Gastroesophageal sphincter (tissue), 3 donors: Measurements from ENCODE around the gene ADAMTSL2.

Experiments
- CTCF ChIP-seq, 4 experiments: fragments of 200-600 bp in 2 of 4; fragments of 450-650 bp in 2 of 4; sonication (generic) in 1 of 4; IDR thresholded peaks; one replicate each; pipeline ENCODE4 v1.5.1; 2017 to 2019; ENCODE audit warnings: antibody characterized with exemption in 4 of 4, mild to moderate bottlenecking in 2 of 4, moderate library complexity in 2 of 4
- EP300 ChIP-seq: sonication (generic); formaldehyde crosslinking; IDR thresholded peaks from one replicate; pipeline ENCODE4 v1.6.1; 2017; ENCODE audit warnings: antibody characterized with exemption, mild to moderate bottlenecking
- POLR2A ChIP-seq, 2 donors: fragments of 450-650 bp; IDR thresholded peaks; one replicate each; pipeline ENCODE4 v1.6.1; 2017; ENCODE audit warnings: antibody characterized with exemption in 2 of 2, mild to moderate bottlenecking in 2 of 2, moderate library complexity in 1 of 2

- TF ChIP-seq CTCF (IDR thresholded peaks at IDR 0.05) (no peak), EP300 (no peak), POLR2A (IDR thresholded peaks at IDR 0.05) (no peak)
These were observed 72.9 kb downstream of the ADAMTSL2 start for GRCh38 chr9:133607381-133607780.
